ENCODE data around the gene ANKRD11.
A peak's percentile ranks its signal among the peaks of the same experiment; 100 is the strongest.

Gene ANKRD11

GRCh38 chr16:89490439-89491237, at the start of gene ANKRD11:
Gene ANKRD11, minus strand, starts transcription at chr16:89490561. Its CDS starts 173,542 bp downstream, at chr16:89317019.
- peak; percentile 71 to 99 (median 98) for DNase-seq

- no peak for DNase-seq
These were observed 47.9 kb upstream of the ANKRD11 start for GRCh38 chr16:89538286-89538685.

- peak in 4 of 14 donors; percentile 12 to 53 (median 30) for DNase-seq
These were observed 47.2 kb upstream of the ANKRD11 start for GRCh38 chr16:89537549-89537925.

- peak in 11 of 14 donors; percentile 29 to 77 (median 45) for DNase-seq
These were observed 46.7 kb upstream of the ANKRD11 start for GRCh38 chr16:89536886-89537548.

GRCh38 chr16:89536371-89536770, 46.0 kb upstream of the ANKRD11 start:
- DNase-seq: no peak

GRCh38 chr16:89534252-89534756, 43.9 kb upstream of the ANKRD11 start:
- DNase-seq: peak in 7 of 14 donors; percentile 2 to 43 (median 20)

GRCh38 chr16:89531821-89532526, 41.6 kb upstream of the ANKRD11 start:
- no peak for DNase-seq

GRCh38 chr16:89530401-89531381, 40.3 kb upstream of the ANKRD11 start:
- no peak for DNase-seq

GRCh38 chr16:89529097-89529496, 38.7 kb upstream of the ANKRD11 start:
- DNase-seq: no peak

- DNase-seq: no peak
These were observed 35.0 kb upstream of the ANKRD11 start for GRCh38 chr16:89525146-89525913.

GRCh38 chr16:89523680-89524344, 33.5 kb upstream of the ANKRD11 start:
- no peak for DNase-seq

GRCh38 chr16:89522287-89522686, 31.9 kb upstream of the ANKRD11 start:
- no peak for DNase-seq

- no peak for DNase-seq
These were observed 29.5 kb upstream of the ANKRD11 start for GRCh38 chr16:89519881-89520280.

GRCh38 chr16:89517128-89517527, 26.8 kb upstream of the ANKRD11 start:
- DNase-seq: no peak

- DNase-seq: no peak
These were observed 22.1 kb upstream of the ANKRD11 start for GRCh38 chr16:89512453-89512852.

GRCh38 chr16:89511374-89511773, 21.0 kb upstream of the ANKRD11 start:
- DNase-seq: no peak

- no peak for DNase-seq
These were observed 20.2 kb upstream of the ANKRD11 start for GRCh38 chr16:89510526-89510925.

GRCh38 chr16:89507834-89508590, 17.7 kb upstream of the ANKRD11 start, which contains the start of gene SPG7:
Gene SPG7, plus strand, starts transcription at chr16:89508403. Its CDS starts 15 bp downstream, at chr16:89508418.
- DNase-seq: peak in 13 of 14 donors; percentile 61 to 94 (median 77)

GRCh38 chr16:89507214-89507833, 17.0 kb upstream of the ANKRD11 start:
- peak in 1 of 14 donors; percentile 31 for DNase-seq

All from C1 segment of cervical spinal cord (tissue), 14 donors.